ENCODE data around the gene SERINC5.

The SERINC5 gene

GRCh38 chr5:80082281-80082680 is 173.6 kb downstream of the SERINC5 start:
- H3K4me3 ChIP-seq (ENCODE audit: control insufficient read depth, low read depth, low read length): no peak overlapping the region
- no peak for DNase-seq (ENCODE audit: low read depth)
- TF ChIP-seq CTCF (IDR thresholded peaks at IDR 0.05; ENCODE audit: control insufficient read depth, insufficient read depth, low read depth, low read length, missing control alignments): no peak

- no peak for DNase-seq (ENCODE audit: low read depth)
- no peak overlapping the region for H3K4me3 ChIP-seq (ENCODE audit: control insufficient read depth, low read depth, low read length)
- TF ChIP-seq CTCF (IDR thresholded peaks at IDR 0.05; ENCODE audit: control insufficient read depth, insufficient read depth, low read depth, low read length, missing control alignments): no peak
Observed at GRCh38 chr5:80078921-80079320, 176.9 kb downstream of the SERINC5 start.

GRCh38 chr5:80077051-80077714 is 178.7 kb downstream of the SERINC5 start:
- H3K4me3 ChIP-seq (ENCODE audit: control insufficient read depth, low read depth, low read length): no peak overlapping the region
- DNase-seq (ENCODE audit: low read depth): no peak
- no peak for TF ChIP-seq CTCF (IDR thresholded peaks at IDR 0.05; ENCODE audit: control insufficient read depth, insufficient read depth, low read depth, low read length, missing control alignments)

- no peak for DNase-seq (ENCODE audit: low read depth)
- H3K4me3 ChIP-seq (ENCODE audit: control insufficient read depth, low read depth, low read length): no peak overlapping the region
- no peak for TF ChIP-seq CTCF (IDR thresholded peaks at IDR 0.05; ENCODE audit: control insufficient read depth, insufficient read depth, low read depth, low read length, missing control alignments)
Observed at GRCh38 chr5:80076131-80077050, 179.5 kb downstream of the SERINC5 start.

- DNase-seq (ENCODE audit: low read depth): no peak
- no peak overlapping the region for H3K4me3 ChIP-seq (ENCODE audit: control insufficient read depth, low read depth, low read length)
- no peak for TF ChIP-seq CTCF (IDR thresholded peaks at IDR 0.05; ENCODE audit: control insufficient read depth, insufficient read depth, low read depth, low read length, missing control alignments)
Observed at GRCh38 chr5:80072103-80073073, 183.5 kb downstream of the SERINC5 start.

GRCh38 chr5:80071510-80072021 is 184.3 kb downstream of the SERINC5 start:
- TF ChIP-seq CTCF (IDR thresholded peaks at IDR 0.05; ENCODE audit: control insufficient read depth, insufficient read depth, low read depth, low read length, missing control alignments): no peak
- H3K4me3 ChIP-seq (ENCODE audit: control insufficient read depth, low read depth, low read length): no peak overlapping the region
- DNase-seq (ENCODE audit: low read depth): no peak
